ENCODE measurements around the gene PATZ1. TPM values are rescaled to one million over a fixed set of nuclear protein-coding genes. Genes with fewer than 3 reads are reported as not detected.

The PATZ1 gene
- total and polyA plus RNA-seq, 9 of the 15 experiments (the other 6 are each of a cell fraction or from before 2014, with no cell fraction given) = 0.63 to 7.8 (median 4.2) TPM

DNA sequence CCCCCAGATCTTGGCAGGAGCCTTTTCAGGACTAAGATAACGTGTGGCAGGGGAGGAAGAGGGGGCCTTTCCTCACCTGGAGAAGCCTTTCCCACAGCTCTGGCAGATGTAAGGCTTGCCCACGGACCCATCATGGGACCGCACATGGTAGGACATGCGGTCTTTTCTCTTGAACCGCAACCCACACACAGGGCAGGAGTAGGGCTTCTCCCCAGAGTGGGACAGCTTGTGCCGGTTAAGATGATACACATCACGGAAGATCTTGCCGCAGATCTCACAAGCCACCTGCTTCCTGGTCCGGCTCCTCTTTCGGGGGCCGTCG, 1.9 kb downstream of the PATZ1 start:
- FAIRE-seq (no peak), DNase-seq (ENCODE audit: extremely low read depth in 1 of 4, low spot score in 3 of 4) (no peak), ATAC-seq (no peak)
- Histone ChIP-seq H3K4me3 (no peak overlapping the region), H3K9me3 (replicated peaks; ENCODE audit: control insufficient read depth, insufficient read depth, low read depth, low read length) (no peaks in the 10 kb centered on the region), H3K79me2 (ENCODE audit: control insufficient read depth, insufficient read depth, low read length) (peaks cover 3% of the 10 kb centered on the region; the same call in 2 of the 3 replicates), H2AFZ (ENCODE audit: low read depth, low read length) (no peak overlapping the region), H4K20me1 (replicated peaks; ENCODE audit: control insufficient read depth, insufficient read depth, low read length) (0 out of 2 replicates have a peak, but pooled peaks cover 2% of the 10 kb centered on the region), H3K9ac (ENCODE audit: insufficient read depth in 1 of 2, low read depth in 2 of 2, low read length in 2 of 2) (peak overlapping the region; percentile 30 to 52; a peak in 2 of 4 replicates), H3K4me2 (ENCODE audit: insufficient read depth, low read length) (peak overlapping the region; percentile 18; the same call in 1 of the 2 replicates), H3K9me1 (ENCODE audit: control insufficient read depth, insufficient read depth, low read length) (no peaks in the 10 kb centered on the region), H3K36me3 (ENCODE audit: control insufficient read depth, insufficient read depth, low read length) (peaks cover 28% of the 10 kb centered on the region; the same call in 2 of the 3 replicates), H3K4me1 (replicated peaks in 1 of 2; ENCODE audit: control insufficient read depth in 2 of 2, insufficient read depth in 2 of 2, low read length in 2 of 2) (peaks cover 2 to 42% of the 10 kb centered on the region in 2 experiments; a peak in 4 of 5 replicates), H3K27ac (ENCODE audit: extremely low read depth, low read depth, low read length) (no peak overlapping the region), H3K27me3 (ENCODE audit: control insufficient read depth in 2 of 2, insufficient read depth in 2 of 2, low read length in 2 of 2) (no peaks in the 10 kb centered on the region)
- intact Hi-C loops (cut with micrococcal nuclease) = no loop called here
- ChIA-PET POLR2A (no interaction called here), CTCF (ENCODE audit: low intra/inter-chr PET ratio) (no interaction called here)
- TF ChIP-seq ETV1 (tag; conservative IDR thresholded peaks at IDR 0.05; ENCODE audit: low read depth) (no peak), ZNF436 (CRISPR knock-in tag; IDR thresholded peaks at IDR 0.05) (no peak), ZNF561 (CRISPR knock-in tag; conservative IDR thresholded peaks at IDR 0.05) (no peak), XRCC5 (IDR thresholded peaks at IDR 0.05; ENCODE audit: low read depth, low read length) (no peak), MXI1 (IDR thresholded peaks at IDR 0.05; ENCODE audit: low read depth, low read length) (no peak), ARHGAP35 (IDR thresholded peaks at IDR 0.05; ENCODE audit: partially characterized antibody) (no peak), RBM17 (IDR thresholded peaks at IDR 0.05; ENCODE audit: borderline replicate concordance, low read depth, low read length) (no peak), ELF2 (CRISPR knock-in tag; IDR thresholded peaks at IDR 0.05) (no peak)
- in situ Hi-C loops (cut with MboI) = no loop called here
- WGBS (ENCODE audit: insufficient coverage, low coverage, missing lambda C conversion rate) = 97% methylated on average over 5 of the region's 12 CpGs
- BruUV-seq (replicated peaks) = no TSS peak

All from K562 (cell line).